GM23248 (cell line): ENCODE measurements around the gene CFAP74.

Experiments used
- EZH2 ChIP-seq: fragments of 200-600 bp; sonication (generic); IDR thresholded peaks from 2 replicates; pipeline ENCODE4 v1.6.1; 2018; ENCODE audit warnings: antibody characterized with exemption, mild to moderate bottlenecking; ENCODE audit not compliant: insufficient read depth, poor library complexity, severe bottlenecking
- EZH2phosphoT487 ChIP-seq: fragments of 200-600 bp; sonication (generic); IDR thresholded peaks from 2 replicates; pipeline ENCODE4 v1.6.1; 2018; ENCODE audit warnings: antibody characterized with exemption, moderate library complexity, mild to moderate bottlenecking, low read depth; ENCODE audit not compliant: insufficient read depth

DNA sequence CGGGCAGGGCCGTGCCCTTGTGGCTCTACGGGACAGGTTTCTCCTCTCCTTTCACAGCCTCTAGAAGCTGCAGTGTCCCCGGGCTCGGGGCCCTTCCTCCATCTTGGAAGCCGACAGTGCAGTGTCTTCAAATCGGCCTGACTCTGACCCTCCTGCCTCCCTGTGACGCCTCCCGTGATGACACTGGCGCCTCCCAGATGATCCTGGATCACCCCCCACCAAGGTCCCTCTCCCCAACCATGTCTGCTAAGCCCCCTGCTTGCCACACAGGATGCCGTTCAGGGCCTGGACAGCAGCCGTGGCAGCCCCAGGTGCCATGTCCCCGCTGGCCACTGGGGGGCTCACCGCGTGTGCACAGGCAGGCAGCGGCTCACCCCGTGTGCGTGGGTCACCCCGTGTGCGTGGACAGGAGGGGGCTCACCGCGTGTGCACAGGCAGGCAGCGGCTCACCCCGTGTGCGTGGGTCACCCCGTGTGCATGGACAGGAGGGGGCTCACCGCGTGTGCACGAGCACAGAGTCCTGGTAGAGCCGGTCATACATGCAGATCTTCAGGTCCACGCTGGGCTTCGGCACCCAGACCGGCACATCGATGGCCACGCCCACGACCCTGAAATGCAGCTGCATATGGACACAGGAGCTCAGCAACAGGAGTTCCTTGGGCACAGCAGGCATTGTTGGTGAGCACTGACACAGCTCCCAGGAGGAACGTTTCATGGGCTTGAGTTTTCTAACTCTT is 59.6 kb downstream of the CFAP74 start:
- TF ChIP-seq EZH2: no peak
- TF ChIP-seq EZH2phosphoT487: no peak
